A549 (cell line): Measurements from ENCODE around the gene PLEKHA4. TPM values are rescaled to one million over a fixed set of nuclear protein-coding genes. Genes with fewer than 3 reads are reported as not detected.
"Not testable (repeated sequence)": the region's sequence is repeated elsewhere in the genome, so short reads cannot be mapped to it uniquely, and the experiment has no call there.

ENCODE experiments used
- ATAC-seq, 2 experiments: fragments of 200-7000 bp in 1 of 2; fragments of >200 bp in 1 of 2; cut with Nextera tagmentation in 1 of 2; cut with Tn5 transposase in 1 of 2; 3 replicates each; pipeline versions ENCODE4 v1.8.0 to v1.9.1; 2018 to 2020; ENCODE audit warnings: mild to moderate bottlenecking in 1 of 2, moderate library complexity in 1 of 2
- CTCF ChIA-PET: fragments of 300-600 bp; sonication (Branson Sonifier 250); formaldehyde crosslinking; extraction: SDS; loops from one replicate; lab custom pipeline; 2021; ENCODE audit warnings: antibody characterized with exemption, inconsistent platforms; lab: Yijun Ruan, JAX
- POLR2A ChIA-PET: fragments of 350-600 bp; formaldehyde crosslinking; extraction: SDS; loops from one replicate; lab custom pipeline; 2021; ENCODE audit warnings: antibody characterized with exemption, inconsistent platforms; lab: Yijun Ruan, JAX
- DNase-seq, 2 experiments: peaks; one replicate each; pipeline versions ENCODE4 v3.0.0 to v3.0.0-alpha.2; 2011 to 2016; ENCODE audit warnings: low read depth in 1 of 2, low spot score in 1 of 2
- FAIRE-seq: peaks from 2 replicates; lab custom pipeline; 2011; peaks lifted over from hg19 to GRCh38; lab: Jason Lieb, UNC
- H3K27ac ChIP-seq, 2 experiments: fragments of >200 bp; sonication (Bioruptor Twin); formaldehyde crosslinking; 3 replicates each; pipeline ENCODE4 v1.5.1; 2016 to 2017
- H3K4me1 ChIP-seq: fragments of >200 bp; sonication (Bioruptor Twin); formaldehyde crosslinking; 3 replicates; pipeline ENCODE4 v1.6.1; 2016
- H3K4me2 ChIP-seq: fragments of >200 bp; sonication (Bioruptor Twin); formaldehyde crosslinking; 3 replicates; pipeline ENCODE4 v1.6.1; 2016
- H3K4me3 ChIP-seq: fragments of >200 bp; sonication (Bioruptor Twin); formaldehyde crosslinking; 3 replicates; pipeline ENCODE4 v1.5.1; 2016
- H3K9me3 ChIP-seq: fragments of >200 bp; sonication (Bioruptor Twin); formaldehyde crosslinking; 3 replicates; pipeline ENCODE4 v1.6.1; 2016
- CHD4 ChIP-seq: fragments of 200-600 bp; sonication (generic); IDR thresholded peaks from 2 replicates; pipeline ENCODE4 v1.6.1; 2016; ENCODE audit warnings: antibody characterized with exemption, mild to moderate bottlenecking, borderline replicate concordance
- EHF ChIP-seq: fragments of 250-450 bp; sonication (Bioruptor Pico); IDR thresholded peaks from 2 replicates; pipeline ENCODE4 v1.5.0; 2020; ENCODE audit warnings: mild to moderate bottlenecking
- GATA3 ChIP-seq: IDR thresholded peaks from 2 replicates; pipeline ENCODE4 v1.6.1; 2012; ENCODE audit warnings: borderline replicate concordance
- HDAC2 ChIP-seq: fragments of 200-600 bp; sonication (generic); IDR thresholded peaks from 2 replicates; pipeline ENCODE4 v1.6.1; 2016
- HES2 ChIP-seq: fragments of >200 bp; sonication (Bioruptor Twin); formaldehyde crosslinking; IDR thresholded peaks from 2 replicates; pipeline ENCODE4 v1.6.1; 2016
- HOXB13 ChIP-seq: fragments of 250-450 bp; sonication (Bioruptor Pico); IDR thresholded peaks from 2 replicates; pipeline ENCODE4 v1.5.0; 2020; ENCODE audit warnings: low read depth, mild to moderate bottlenecking, moderate library complexity
- HOXB5 ChIP-seq: fragments of 250-450 bp; sonication (Bioruptor Pico); IDR thresholded peaks from 2 replicates; pipeline ENCODE4 v1.5.0; 2020; ENCODE audit warnings: mild to moderate bottlenecking, moderate library complexity
- KDM1A ChIP-seq: fragments of 200-600 bp; sonication (generic); IDR thresholded peaks from 2 replicates; pipeline ENCODE4 v1.6.1; 2016; ENCODE audit warnings: low read depth, mild to moderate bottlenecking
- MAFK ChIP-seq: fragments of 450-650 bp; IDR thresholded peaks from 2 replicates; pipeline ENCODE4 v1.6.1; 2014; ENCODE audit not compliant: partially characterized antibody
- NFE2L2 ChIP-seq: fragments of 150-350 bp; conservative IDR thresholded peaks from 2 replicates; pipeline ENCODE4 v1.6.1; 2014; ENCODE audit warnings: low read length
- NPAS2 ChIP-seq: fragments of 250-450 bp; sonication (Bioruptor Pico); IDR thresholded peaks from 2 replicates; pipeline ENCODE4 v1.8.0; 2022; ENCODE audit warnings: mild to moderate bottlenecking, moderate library complexity, borderline replicate concordance
- RCOR1 ChIP-seq: fragments of 150-350 bp; IDR thresholded peaks from 2 replicates; pipeline ENCODE4 v1.6.1; 2014; ENCODE audit warnings: antibody characterized with exemption, low read length, low read depth
- SMC3 ChIP-seq: fragments of >200 bp; sonication (Bioruptor Twin); formaldehyde crosslinking; IDR thresholded peaks from 3 replicates; pipeline ENCODE4 v1.6.1; 2018; ENCODE audit warnings: inconsistent platforms
- TFCP2L1 ChIP-seq: fragments of 250-450 bp; sonication (Bioruptor Pico); IDR thresholded peaks from 2 replicates; pipeline ENCODE4 v1.5.0; 2021; ENCODE audit warnings: mild to moderate bottlenecking
- ZC3H11A ChIP-seq: fragments of 450-650 bp; IDR thresholded peaks from 2 replicates; pipeline ENCODE4 v1.6.1; 2014; ENCODE audit warnings: antibody characterized with exemption, mild to moderate bottlenecking
- ZNF302 ChIP-seq: fragments of 250-450 bp; sonication (Bioruptor Pico); IDR thresholded peaks from 2 replicates; pipeline ENCODE4 v1.9.0; 2021; ENCODE audit warnings: inconsistent platforms, mild to moderate bottlenecking, moderate library complexity
- WGBS: methylation state at CpG from one replicate; pipeline ENCODE4 v1.1.6; 2017; ENCODE audit errors: missing lambda C conversion rate; 5-methylcytosine and 5-hydroxymethylcytosine counted together
- polyA plus RNA-seq, 4 experiments: library from polyadenylated mRNA; depleted of rRNA in 3 of 4; stranded (reverse); fragments of >200 nt; fragmentation: RNase III in 1 of 4; extraction: RNeasy Plus Mini Kit Qiagen cat#74134 plus additional on column Dnase treatment in 1 of 4; gene quantifications; 2 replicates in 3 of 4; 3 replicates in 1 of 4; pipeline ENCODE4 v1.2.3, GENCODE V29; 2011 to 2017
- TF ChIP-seq, protein P1 (sequence below): IDR thresholded peaks from 2 replicates; pipeline ENCODE4 v1.6.1; 2012; ENCODE audit warnings: low read depth, borderline replicate concordance
- TF ChIP-seq, protein P2 (sequence below): fragments of 450-650 bp; IDR thresholded peaks from 2 replicates; pipeline ENCODE4 v1.6.1; 2014; ENCODE audit warnings: antibody characterized with exemption

PLEKHA4 gene
- polyA plus RNA-seq, 2 of the 4 experiments (the other 2 are of a cell fraction) = 0.34 to 0.46 TPM

- peak; percentile 49 to 52; a peak in 3 of 6 replicates for ATAC-seq
These were observed 22.1 kb upstream of the PLEKHA4 start for GRCh38 chr19:48890551-48890950.

GRCh38 chr19:48889496-48889895 is 21.1 kb upstream of the PLEKHA4 start:
- ChIA-PET CTCF (interaction anchor here (0.6 to 1.6 kb wide), 2 partner anchors 33 to 81 kb away, joined by 3 to 6 read pairs; no protein-coding TSS in a partner anchor), POLR2A (interaction anchor here (1.0 kb wide), 1 partner anchor 9 kb away, joined by 3 read pairs; no protein-coding TSS in a partner anchor)
- 25% methylated on average over 3 of the region's 3 CpGs for WGBS
- H3K4me1 ChIP-seq, H3K4me2 ChIP-seq, ATAC-seq, FAIRE-seq, H3K9me3 ChIP-seq, H3K4me3 ChIP-seq, DNase-seq, H3K27ac ChIP-seq: not testable (repeated sequence)
- TF ChIP-seq EHF (CRISPR knock-in tag) (0 out of 2 replicates have a peak, but pooled peaks have one; percentile 28), ZNF302 (peak; percentile 40; the same call in 1 of the 2 replicates), HOXB13 (CRISPR knock-in tag) (0 out of 2 replicates have a peak, but pooled peaks have one; percentile 59)

More at GRCh38 chr19:48890551-48890950, 22.1 kb upstream of the PLEKHA4 start:
- H3K4me3 ChIP-seq = no peak overlapping the region
- WGBS = 81% methylated on average over 4 of the region's 4 CpGs
- 0 out of 3 replicates have a peak, but pooled peaks cover 4% of the 10 kb centered on the region for H3K4me1 ChIP-seq
- TF ChIP-seq SMC3 (no peak), NFE2L2 (0 out of 2 replicates have a peak, but pooled peaks have one; percentile 26), TFCP2L1 (CRISPR knock-in tag) (no peak), HDAC2 (no peak), NPAS2 (CRISPR knock-in tag) (no peak), HOXB5 (no peak), CHD4 (no peak), MAFK (peak; percentile 39), GATA3 (no peak), RCOR1 (no peak), KDM1A (no peak)
- TF ChIP-seq, protein P1, sequence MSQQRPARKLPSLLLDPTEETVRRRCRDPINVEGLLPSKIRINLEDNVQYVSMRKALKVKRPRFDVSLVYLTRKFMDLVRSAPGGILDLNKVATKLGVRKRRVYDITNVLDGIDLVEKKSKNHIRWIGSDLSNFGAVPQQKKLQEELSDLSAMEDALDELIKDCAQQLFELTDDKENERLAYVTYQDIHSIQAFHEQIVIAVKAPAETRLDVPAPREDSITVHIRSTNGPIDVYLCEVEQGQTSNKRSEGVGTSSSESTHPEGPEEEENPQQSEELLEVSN = no peak
- H3K9me3 ChIP-seq = no peaks in the 10 kb centered on the region
- CTCF ChIA-PET = interaction anchor here (0.6 kb wide), 1 partner anchor 51 kb away, joined by 3 read pairs; no protein-coding TSS in a partner anchor
- FAIRE-seq (no peak), DNase-seq (no peak)
- no peak overlapping the region for H3K4me2 ChIP-seq
- H3K27ac ChIP-seq = peak overlapping the region in 1 of 2 experiments; percentile 29; a peak in 1 of 6 replicates
- POLR2A ChIA-PET = interaction anchor here (0.7 kb wide), 1 partner anchor 21 kb away, joined by 3 read pairs; no protein-coding TSS in a partner anchor

DNA sequence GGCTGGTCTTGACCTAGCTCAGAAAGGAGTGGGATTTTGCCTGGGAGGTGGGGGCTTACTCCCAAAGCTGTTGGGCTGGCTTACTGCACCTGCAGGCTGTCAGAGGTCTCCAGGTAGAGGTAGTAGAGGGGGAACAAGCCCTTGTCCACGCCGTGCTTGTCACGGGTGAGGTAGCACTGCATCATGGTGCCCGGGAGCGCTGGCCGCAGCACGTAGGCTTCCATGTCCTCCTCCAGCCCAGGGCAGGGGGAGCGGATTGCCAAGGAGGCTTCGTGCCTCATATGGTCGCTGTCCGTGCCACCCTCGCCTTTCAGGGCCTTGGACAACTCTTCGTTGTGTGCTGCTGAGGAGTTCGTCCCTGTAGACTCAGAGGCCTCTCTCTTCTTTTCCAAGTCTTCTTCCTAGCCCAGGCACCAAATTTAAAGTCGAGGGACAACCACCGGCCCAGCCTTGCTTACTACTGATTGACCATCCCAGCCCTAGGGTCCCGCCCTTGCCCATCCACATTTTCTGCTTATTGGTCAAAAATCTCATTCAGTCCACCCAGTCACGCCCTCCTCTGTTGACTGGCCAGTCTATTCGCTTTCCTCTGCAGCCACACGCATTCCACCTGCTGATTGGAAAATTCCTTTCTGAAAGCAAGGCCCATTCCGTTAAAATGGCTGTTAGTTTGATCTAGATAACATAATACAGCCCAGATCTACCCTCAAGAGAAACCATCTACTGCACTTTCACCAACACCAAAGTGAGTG is 19.6 kb upstream of the PLEKHA4 start:
- no peak overlapping the region for H3K27ac ChIP-seq
- H3K9me3 ChIP-seq = no peaks in the 10 kb centered on the region
- H3K4me1 ChIP-seq = 0 out of 3 replicates have a peak, but pooled peaks cover 4% of the 10 kb centered on the region
- FAIRE-seq = no peak
- peak in 1 of 2 experiments; percentile 43 for DNase-seq
- H3K4me2 ChIP-seq = no peak overlapping the region
- TF ChIP-seq ZC3H11A (no peak), MAFK (peak; percentile 42), HES2 (no peak), HDAC2 (no peak)
- TF ChIP-seq, protein P2, sequence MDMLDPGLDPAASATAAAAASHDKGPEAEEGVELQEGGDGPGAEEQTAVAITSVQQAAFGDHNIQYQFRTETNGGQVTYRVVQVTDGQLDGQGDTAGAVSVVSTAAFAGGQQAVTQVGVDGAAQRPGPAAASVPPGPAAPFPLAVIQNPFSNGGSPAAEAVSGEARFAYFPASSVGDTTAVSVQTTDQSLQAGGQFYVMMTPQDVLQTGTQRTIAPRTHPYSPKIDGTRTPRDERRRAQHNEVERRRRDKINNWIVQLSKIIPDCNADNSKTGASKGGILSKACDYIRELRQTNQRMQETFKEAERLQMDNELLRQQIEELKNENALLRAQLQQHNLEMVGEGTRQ = no peak
- ChIA-PET POLR2A (interaction anchor here (1.9 kb wide), 1 partner anchor 12 kb away, joined by 6 read pairs; no protein-coding TSS in a partner anchor), CTCF (interaction anchor here (0.7 to 1.6 kb wide), 3 partner anchors 11 to 83 kb away, joined by 3 to 6 read pairs (median 4); no protein-coding TSS in a partner anchor)
- peak in 1 of 2 experiments; percentile 9; a peak in 2 of 6 replicates for ATAC-seq
- H3K4me3 ChIP-seq = no peak overlapping the region
- 93% methylated on average over 21 of the region's 21 CpGs for WGBS
